GM19452 (cell line): ENCODE data around the gene RWDD4.
"Not testable (repeated sequence)": the region's sequence is repeated elsewhere in the genome, so short reads cannot be mapped to it uniquely, and the experiment has no call there.

Source experiments
- ATAC-seq: cut with Tn5 transposase; IDR thresholded peaks from one replicate; pipeline ENCODE4 v1.9.1; 2021; ENCODE audit not compliant: unreplicated experiment

Gene RWDD4

DNA sequence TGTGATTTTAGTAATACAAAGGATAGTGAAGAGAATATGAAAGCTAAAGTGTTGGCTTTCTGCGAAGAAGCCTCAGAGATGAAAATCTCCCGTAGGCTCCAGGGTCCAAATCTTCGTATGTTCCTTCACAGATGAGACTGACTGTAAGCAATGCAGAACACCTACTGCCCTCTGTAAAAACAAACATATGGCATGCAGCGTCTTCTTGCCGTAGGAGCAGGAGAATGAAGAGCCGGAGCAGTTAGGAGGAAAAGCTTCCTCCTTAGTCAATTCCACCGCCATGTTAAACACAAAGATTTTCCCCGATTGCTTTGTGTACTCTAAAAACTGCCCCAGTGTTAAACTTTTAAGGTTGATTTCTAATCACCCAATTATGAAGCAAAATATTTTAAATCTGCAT, 22.5 kb downstream of the RWDD4 start:
- no peak for ATAC-seq

DNA sequence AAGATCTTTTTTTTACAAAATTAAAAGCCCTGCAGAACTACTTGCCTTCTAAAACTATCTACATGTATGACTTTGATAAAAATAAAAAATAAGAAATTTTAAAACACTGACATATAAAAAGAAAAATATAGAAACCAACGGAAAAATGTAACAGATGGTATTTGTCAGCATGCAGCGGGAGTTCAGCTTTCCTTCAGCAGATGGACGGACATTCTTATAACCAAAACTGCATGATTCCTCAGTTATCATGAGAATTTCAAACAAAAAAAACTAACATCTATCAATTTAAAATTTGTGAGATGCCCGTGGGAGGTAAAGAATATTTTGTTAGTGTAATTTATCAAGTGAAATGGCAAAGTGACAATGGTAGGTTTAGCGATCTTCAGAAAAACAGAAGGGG, 23.2 kb downstream of the RWDD4 start:
- ATAC-seq: no peak

DNA sequence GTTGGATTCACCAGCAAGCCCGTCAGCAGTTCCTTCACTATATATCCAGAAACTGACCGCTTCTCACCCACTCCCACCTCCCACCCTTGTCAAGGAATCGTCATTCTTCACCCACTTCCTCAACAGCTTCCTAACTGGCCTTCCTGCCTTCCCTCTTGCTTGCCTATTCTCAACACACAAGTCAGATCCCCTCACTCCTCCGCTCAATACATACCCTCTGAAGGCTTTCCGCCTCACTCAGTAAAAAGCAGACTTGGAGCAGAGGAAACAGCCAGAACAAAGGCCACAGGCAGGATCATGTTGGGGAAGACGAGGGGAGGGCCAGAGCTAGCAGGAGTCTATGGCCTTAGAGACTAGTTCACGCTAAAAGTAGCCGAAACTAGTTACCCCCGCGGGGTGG, 23.7 kb downstream of the RWDD4 start:
- no peak for ATAC-seq

DNA sequence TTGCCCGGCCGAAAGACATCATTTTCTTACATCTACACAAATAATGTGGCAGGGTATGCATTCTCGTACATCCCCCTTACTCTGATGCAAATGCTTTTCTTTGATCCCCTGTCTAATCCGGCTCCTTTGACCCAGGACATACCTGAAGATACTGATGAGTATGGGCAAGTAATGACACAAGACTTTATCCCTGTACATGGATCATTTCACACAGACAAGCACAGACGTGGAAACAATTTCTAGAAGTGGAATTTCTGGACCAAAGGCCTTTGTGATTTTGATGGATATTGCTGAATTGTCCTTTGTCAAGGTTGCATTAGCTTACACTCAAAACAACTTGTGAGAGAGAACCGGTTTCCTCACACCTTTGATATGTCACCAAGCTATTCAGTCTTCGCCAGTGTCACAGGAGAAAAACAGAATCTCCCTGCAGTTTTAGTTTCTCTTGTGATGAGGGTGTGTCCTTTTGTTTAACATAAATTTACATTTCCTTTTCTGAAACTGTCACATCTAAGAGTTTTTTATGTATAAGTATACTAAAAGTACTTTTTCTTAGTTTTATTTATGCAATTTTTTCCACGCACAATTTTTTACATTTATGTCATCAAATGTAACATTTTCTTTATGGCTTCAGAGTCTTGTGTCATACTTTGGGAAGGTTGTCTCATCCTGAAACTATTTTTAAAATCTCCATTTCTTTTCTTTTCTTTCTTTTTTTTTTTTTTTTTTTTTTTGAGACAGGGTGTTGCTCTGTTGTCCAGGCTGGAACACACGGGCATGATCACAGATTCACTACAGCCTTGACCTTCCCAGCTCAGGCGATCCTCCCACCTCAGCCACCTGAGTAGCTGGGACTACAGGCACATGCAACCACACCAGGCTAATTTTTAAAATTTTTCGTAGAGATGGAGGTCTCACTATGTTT, 25.2 kb downstream of the RWDD4 start:
- no peak for ATAC-seq

DNA sequence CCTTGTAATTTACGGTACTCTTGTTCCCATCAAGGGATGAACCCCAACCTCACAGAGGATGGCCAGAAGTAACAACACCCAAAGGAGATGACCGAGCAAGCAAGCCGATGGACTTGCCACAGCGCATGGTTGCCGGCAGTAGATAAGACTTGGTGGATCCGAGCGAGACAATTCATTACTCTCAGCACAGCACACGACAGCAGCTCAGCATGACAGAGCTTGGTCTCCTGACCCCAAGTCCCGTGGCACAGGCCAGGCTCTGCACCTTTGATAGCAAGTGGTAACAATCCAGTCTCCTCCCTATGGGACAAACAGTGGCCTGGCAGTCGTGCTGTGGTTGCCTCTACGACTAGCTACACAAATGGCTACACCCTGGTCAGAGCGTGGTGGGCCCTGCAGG, 26.3 kb downstream of the RWDD4 start:
- ATAC-seq: no peak

DNA sequence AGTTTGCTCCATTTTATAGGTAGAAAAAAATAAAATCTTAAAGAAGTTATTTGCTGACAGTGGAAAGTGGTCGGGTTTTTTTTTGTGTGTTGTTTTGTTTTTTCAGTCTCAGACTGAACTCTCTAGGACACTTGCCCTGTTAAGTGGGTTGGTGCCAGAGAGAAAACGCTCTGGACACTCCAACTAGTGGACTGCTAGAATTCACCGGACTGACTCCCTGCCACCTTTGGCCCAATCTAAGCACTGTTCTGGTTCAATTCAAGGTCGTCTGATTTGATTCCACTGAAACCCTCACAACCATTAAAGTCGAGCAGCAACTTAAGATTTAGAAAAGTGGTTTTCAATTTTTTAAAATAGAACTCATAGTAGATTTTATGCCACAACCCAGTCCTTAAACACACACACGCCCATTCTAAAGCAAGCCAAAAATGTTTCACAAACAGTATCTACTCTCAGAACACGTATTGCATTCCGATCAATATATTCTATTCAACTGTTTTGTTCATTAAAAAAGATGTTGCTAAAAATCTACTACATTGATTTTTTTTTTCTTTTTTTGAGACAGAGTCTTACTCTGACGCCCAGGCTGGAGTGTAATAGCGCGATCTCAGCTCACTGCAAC, 27.3 kb downstream of the RWDD4 start:
- ATAC-seq: no peak

DNA sequence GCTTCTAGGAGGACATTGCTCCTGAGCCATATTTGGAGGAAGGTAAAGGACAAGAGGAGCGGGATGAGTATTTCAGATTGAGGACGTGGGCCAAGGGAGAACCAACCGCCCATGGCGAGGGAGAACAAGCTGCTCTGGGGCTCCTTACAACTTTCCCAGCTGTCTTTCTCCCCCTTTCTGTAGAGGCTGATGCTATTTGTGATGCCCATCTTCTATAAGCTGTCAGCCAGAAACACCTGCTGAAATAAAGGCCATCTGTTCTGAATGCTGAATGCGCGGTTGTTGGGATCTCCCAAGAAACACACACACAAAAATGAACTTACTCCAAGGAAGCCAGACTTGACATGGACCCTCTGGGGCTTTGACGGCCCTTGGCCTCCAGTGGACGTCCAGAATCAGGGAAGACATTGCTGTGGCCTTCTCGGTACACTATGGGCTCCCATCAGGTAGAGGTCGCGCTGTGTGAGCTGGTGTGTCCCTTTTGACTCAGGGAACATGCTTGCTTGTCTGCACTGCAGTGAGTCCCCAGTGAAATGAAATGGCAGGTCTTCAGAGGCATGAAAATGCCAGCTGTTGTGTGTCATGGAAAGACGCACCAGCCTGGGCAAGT, 30.9 kb downstream of the RWDD4 start:
- no peak for ATAC-seq

DNA sequence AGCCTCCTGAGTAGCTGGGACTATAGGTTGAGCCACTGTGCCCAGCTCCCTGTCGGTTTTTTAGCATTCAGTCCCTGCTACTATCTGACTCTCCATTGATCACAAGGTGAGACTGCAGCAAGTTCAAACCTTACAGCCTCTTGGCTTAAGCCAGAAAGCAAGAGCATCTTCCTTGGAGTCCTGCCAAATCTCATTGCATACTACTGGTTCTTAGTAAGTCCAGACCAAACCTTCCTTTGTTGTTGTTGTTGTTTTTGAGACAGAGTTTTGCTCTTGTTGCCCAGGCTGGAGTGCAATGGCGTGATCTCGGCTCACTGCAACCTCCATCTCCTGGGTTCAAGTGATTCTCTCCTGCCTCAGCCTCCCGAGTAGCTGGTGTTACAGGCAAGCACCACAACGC, 31.7 kb downstream of the RWDD4 start:
- not testable (repeated sequence) for ATAC-seq

DNA sequence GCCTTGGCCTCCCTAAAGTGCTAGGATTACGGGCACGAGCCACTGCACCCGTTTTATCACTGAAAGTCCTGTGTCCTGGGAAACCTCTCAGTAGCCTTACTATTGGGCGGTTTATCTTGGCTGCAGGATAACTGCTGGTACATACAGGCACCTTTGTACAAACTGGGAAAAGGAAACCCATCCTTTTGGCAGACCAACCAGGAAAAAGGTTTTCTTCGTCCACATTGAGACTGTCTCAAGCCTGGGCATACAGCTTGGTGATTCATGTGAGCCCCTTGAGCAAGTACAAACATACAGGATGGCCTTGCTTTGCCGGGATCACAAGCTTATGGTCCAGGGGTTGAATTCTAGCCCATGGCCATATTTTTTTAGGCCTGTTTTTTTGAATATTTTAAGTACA, 32.8 kb downstream of the RWDD4 start:
- no peak for ATAC-seq

DNA sequence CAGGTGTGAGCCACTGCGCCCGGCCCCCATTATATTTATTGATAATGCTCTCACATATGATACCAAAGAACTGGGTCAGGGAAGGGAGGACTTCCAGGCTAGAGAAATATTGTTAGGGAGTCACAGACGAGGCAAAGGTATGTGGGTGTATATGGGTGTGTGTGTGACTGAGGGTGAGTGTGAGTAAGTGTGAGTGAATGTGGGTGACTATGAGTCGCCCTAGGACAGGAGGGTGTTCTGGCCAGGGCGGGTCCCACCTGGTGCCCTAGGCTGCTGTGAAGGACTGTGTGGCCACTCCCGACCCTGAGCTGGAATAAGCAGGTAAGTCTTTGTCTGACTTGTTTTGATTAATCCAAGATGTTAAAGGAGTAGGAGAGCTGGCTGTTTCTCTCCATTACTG, 34.4 kb downstream of the RWDD4 start:
- ATAC-seq: no peak

DNA sequence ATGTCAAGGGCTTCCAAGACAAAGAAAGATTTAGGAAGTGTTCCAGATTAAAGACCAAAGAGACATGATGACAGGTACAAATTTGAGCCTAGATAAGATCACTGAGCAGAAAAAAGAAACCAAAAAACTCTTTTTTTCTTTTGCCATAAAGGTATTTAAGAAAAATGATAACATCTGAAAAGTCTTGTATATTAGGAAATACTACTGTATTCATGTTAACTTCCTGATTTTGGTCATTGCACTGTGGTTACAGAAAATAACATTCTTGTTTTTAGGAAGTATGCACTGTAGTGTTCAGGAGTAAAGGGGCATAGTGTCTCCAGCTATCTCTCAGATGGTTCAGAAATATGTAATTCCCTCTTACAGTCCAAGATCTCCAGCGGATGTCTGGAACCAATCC, 37.1 kb downstream of the RWDD4 start:
- no peak for ATAC-seq

DNA sequence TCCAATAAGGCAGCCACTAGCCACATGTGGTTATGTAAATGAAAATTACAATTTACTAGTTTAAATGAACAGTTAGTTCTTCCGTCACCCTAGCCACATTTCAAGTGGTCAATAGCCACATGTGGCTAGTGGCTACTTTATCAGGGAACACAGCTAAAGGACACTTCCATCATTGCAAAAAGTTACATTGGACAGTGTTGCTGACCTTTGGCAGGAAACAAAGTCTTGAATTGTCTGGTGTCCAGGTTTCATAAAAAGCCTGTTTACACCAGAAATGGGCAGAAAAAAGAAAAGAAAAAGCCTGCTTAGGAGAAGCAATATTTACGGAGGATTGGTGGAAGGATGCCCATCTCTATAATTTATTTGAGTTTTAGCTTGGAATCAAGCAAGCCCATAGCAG, 38.6 kb downstream of the RWDD4 start:
- no peak for ATAC-seq

DNA sequence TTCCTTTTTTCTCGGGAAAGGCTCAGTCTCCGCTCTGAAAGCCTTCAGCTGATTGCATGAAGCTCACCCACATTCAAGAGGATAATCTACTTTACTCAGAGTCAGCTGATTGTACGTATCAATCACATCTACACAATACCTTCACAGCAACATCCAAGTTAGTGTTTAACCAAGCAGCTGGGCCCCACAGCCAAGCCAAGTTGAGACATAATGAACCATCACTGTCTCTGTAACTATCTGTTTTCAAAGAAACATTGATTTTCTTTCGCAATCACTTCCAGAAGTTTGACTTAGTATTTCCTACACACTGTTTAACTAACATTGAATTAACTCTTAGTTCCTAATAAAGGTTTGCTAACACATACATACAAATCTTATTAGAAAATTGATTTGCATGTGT, 40.3 kb downstream of the RWDD4 start:
- no peak for ATAC-seq

DNA sequence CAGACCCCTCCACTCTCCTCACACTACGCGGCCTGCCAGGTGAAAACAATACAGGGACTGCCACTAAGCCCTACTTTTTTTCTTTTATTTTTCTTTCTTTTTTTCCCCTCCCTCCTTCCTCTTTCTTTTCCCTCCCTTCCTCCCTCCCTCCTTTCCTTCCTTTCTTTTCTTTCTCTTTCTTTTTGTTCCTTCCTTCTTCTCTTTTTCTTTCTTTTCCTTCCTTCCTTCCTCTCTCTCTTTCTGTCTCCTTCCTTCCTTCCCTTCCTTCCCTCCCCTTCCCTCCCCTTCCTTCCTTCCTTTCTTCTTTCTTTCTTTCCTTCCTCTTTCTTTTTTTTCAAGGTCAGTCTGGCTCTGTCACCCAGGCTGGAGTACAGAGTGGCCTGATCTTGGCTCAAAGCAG, 41.9 kb downstream of the RWDD4 start:
- no peak for ATAC-seq

DNA sequence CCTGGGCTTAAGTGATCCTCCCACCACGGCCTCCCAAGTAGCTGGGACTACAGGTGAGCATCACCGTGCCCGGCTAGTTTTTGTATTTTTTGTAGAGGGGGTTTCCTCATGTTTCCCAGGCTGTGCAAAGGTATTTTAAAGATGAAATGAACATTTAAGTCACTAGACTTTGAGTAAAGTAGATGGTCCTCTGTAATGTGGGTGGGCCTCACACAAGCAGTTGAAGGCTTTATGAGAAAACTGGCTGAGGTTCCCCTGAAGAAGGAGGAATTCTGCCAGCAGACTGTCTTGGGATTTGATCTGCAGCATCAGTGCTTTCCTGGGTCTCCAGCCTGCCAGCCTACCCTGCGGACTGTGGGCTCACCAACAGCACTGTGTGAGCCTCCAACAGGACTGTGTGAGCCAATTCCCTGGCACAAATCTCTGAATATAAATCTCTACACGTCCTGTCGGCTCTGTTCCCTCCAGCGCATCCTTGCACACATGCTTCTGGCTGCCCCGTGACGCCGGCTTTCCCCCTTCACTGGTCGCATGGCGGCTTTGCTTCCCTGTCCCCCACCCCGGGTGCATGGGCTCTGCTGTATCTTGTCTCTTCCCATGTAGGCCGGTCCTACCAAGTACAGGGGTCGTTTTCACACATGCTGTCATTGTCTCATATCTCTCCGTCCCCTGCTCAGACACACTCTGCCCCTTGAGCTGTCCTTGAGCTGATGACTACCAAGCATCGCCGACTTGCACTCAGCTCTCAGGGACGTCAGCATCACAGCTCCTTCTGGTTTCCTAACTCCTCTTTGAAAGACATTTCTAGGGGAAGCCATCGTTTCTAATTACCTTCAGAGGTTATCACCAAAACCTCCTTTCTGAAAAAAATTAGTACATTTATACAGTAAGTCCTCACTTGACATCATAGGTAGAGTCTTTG, 46.4 kb downstream of the RWDD4 start:
- ATAC-seq: no peak

DNA sequence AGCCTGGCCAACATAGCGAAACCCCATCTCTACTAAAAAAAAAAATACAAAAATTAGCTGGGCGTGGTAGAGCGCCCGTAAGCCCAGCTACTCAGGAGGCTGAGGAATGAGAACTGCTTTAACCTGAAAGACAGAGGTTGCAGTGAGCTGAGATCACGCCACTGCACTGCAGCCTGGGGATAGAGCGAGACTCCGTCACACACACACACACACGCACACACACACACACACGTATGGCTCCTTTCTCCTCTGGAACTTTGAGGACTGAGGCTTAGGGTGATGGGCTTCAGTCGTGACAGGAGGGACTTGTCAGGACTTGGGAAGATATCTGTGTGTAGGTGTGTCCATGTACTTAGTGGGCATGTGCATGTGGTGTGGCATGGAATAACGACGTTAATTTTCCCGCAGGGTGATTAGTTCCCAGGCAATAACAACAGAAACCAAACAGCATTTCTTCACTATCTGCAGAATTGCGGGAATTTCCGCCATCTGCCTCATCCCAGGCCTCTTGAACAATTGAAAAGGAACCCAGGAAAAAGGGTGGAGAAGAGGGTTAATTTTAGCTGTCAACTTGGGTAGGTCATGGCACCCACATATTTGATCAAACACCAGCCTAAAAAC, 47.7 kb downstream of the RWDD4 start:
- ATAC-seq: no peak

DNA sequence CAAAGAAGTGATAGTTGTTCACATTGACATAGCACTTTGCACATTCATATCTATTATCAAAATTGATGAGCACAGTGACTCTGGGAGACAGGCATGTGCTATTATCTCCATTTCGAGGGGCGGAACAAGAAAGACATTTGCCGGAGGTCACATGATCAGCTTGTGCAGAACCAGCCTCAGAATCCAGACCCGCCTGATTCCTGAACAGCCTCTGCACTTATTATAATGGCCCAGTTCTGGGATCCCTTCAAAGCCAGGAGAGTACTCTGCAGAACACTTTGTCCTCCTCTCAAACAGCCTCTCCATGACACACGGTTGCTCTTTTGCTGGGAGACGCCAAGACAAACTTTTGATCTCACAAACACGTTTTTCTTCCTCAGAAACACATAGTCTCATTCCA, 48.4 kb downstream of the RWDD4 start:
- ATAC-seq: no peak

DNA sequence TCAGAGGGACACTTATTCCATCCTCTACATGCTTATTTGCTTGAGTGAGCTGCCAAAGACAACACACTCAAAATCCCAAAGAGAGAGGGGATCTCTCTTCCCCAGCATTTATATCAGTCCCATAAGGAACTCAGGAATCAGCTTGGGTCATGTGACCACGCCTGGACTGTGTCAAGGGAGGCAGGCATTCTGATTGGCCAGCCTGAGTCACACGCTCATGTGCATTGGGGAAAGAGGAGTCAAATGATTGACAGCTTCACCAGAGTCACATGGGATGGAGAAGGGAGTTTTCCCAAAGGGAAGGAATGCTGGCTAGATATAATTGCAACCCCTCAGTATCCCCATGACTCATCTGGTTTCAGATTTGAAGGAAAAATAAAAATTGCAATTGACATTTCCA, 49.0 kb downstream of the RWDD4 start:
- ATAC-seq: no peak

DNA sequence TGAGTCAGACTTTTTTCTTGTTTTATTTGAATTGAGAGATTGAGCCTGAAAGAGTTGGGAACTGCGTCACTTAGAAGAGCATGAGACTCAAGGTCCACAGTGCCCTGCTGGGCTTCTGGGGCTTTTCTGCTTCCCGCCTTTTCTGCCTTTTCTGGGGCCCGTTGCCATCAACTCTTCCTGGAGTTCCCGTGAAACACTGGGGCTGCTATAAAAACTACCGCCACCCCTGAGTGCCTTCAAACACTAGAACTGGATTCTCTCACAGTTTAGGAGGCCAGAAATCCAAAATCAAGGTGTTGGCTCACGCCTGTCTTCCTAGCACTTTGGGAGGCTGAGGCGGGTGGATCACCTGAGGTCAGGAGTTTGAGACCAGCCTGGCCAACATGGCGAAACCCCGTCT, 49.8 kb downstream of the RWDD4 start:
- ATAC-seq: no peak

DNA sequence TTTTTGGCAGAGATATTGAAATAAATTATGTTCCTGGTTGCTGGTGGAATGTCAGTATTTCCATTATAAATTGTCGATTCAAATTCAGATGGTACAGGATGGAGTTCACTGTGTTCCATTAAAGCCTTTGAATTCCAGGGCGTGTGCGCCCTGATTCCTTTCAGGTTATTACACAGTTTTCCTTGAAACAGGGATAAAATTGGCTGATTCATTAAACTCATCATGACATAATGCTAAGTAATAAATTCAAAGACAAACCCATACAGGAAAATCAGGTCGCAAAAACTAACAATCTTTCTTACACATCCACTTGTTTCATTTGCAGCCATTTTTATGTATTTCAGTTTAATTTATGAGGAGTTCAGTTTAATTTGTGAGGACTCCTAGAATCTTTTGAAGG, 51.1 kb downstream of the RWDD4 start:
- no peak for ATAC-seq

DNA sequence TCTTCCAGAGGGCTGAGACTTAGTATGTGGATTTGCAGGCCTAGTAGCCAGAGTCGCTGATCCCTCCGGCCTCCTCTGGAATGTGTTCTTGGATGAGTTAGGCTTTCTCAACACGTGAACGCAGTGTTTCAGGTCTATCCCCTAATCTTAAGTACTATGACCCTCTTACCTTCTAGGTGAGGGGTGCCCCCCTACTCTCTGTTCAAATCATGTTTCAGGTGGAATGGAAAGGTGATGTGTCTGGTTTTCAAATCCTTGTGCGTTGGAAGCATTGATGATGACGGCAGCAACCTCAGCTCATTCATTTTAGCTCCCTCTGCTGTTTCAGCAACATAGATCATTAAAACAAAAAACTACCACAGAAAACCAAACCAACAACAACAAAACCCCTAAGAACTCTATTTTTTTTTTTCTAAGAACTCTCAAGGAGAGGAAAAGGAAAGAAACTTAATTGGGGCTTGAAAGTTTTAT, 56.4 kb downstream of the RWDD4 start:
- no peak for ATAC-seq
